Neural cell (in vitro differentiated cells): Measurements from ENCODE around the gene ARSK. TPM values are rescaled to one million over a fixed set of nuclear protein-coding genes. Genes with fewer than 3 reads are reported as not detected.

ENCODE experiments used
- H2AFZ ChIP-seq: fragments of 200-600, 300-800 bp; sonication (generic), shearing (Covaris generic); 2 replicates; pipeline ENCODE4 v1.6.0; 2014; ENCODE audit warnings: low read depth, mild to moderate bottlenecking, antibody characterized with exemption, low read length, moderate library complexity
- H3F3A ChIP-seq: fragments of 200-600 bp; shearing (Covaris generic); 2 replicates; pipeline ENCODE4 v1.6.1; 2016; ENCODE audit warnings: mild to moderate bottlenecking, moderate library complexity, mixed read lengths, antibody characterized with exemption, low read length; ENCODE audit not compliant: insufficient read depth, poor library complexity, severe bottlenecking
- H3K27ac ChIP-seq: fragments of 200-600, 300-800 bp; sonication (generic), shearing (Covaris generic); 2 replicates; pipeline ENCODE4 v1.5.1; 2014; ENCODE audit warnings: mild to moderate bottlenecking, low read length, moderate library complexity
- H3K27me3 ChIP-seq: fragments of 300-800, 200-600 bp; sonication (generic), shearing (Covaris generic); 2 replicates; pipeline ENCODE4 v1.6.0; 2014; ENCODE audit warnings: mild to moderate bottlenecking, low read depth, low read length, moderate library complexity; ENCODE audit not compliant: insufficient read depth
- H3K36me3 ChIP-seq: fragments of 300-800, 200-600 bp; sonication (generic), shearing (Covaris generic); 2 replicates; pipeline ENCODE4 v1.5.1; 2014; ENCODE audit warnings: mild to moderate bottlenecking, antibody characterized with exemption, low read length, moderate library complexity; ENCODE audit not compliant: insufficient read depth
- H3K4me2 ChIP-seq: fragments of 300-800, 200-600 bp; sonication (generic), shearing (Covaris generic); 2 replicates; pipeline ENCODE4 v1.6.0; 2014; ENCODE audit warnings: mild to moderate bottlenecking, low read length
- H3K4me3 ChIP-seq: fragments of 300-800, 200-600 bp; sonication (generic), shearing (Covaris generic); 2 replicates; pipeline ENCODE4 v1.5.1; 2014; ENCODE audit warnings: mild to moderate bottlenecking, low read length, moderate library complexity
- H3K79me2 ChIP-seq: fragments of 200-600 bp; shearing (Covaris generic); replicated peaks from 2 replicates; pipeline ENCODE4 v1.6.0; 2014; ENCODE audit warnings: mild to moderate bottlenecking, low read length, moderate library complexity; ENCODE audit not compliant: insufficient read depth
- H3K9ac ChIP-seq: fragments of 300-800, 200-600 bp; sonication (generic), shearing (Covaris generic); 2 replicates; pipeline ENCODE4 v1.6.1; 2016; ENCODE audit warnings: mild to moderate bottlenecking, low read length, mixed read lengths
- H3K9me2 ChIP-seq: fragments of 200-600 bp; shearing (Covaris generic); 2 replicates; pipeline ENCODE4 v1.6.1; 2016; ENCODE audit warnings: mild to moderate bottlenecking, low read length, mixed read lengths; ENCODE audit not compliant: insufficient read depth
- H3K9me3 ChIP-seq: fragments of 200-600, 300-800 bp; sonication (generic), shearing (Covaris generic); 2 replicates; pipeline ENCODE4 v1.6.1; 2016; ENCODE audit warnings: mild to moderate bottlenecking, mixed run types, low read length, moderate library complexity, mixed read lengths
- H4K20me1 ChIP-seq: fragments of 200-600 bp; shearing (Covaris generic); 2 replicates; pipeline ENCODE4 v1.6.1; 2016; ENCODE audit warnings: mild to moderate bottlenecking, mixed run types; ENCODE audit not compliant: insufficient read depth
- EP300 ChIP-seq: fragments of 450-650 bp; conservative IDR thresholded peaks from 2 replicates; pipeline ENCODE4 v1.6.1; 2014; ENCODE audit warnings: antibody characterized with exemption, mild to moderate bottlenecking, moderate library complexity; ENCODE audit not compliant: poor library complexity, severe bottlenecking
- EZH2 ChIP-seq: fragments of 200-600, 300-800 bp; shearing (Covaris generic), sonication (generic); IDR thresholded peaks from 2 replicates; pipeline ENCODE4 v1.6.1; 2014; ENCODE audit warnings: antibody characterized with exemption, low read length, borderline replicate concordance, mild to moderate bottlenecking; ENCODE audit not compliant: insufficient read depth, poor library complexity, severe bottlenecking
- MXI1 ChIP-seq: fragments of 450-650 bp; conservative IDR thresholded peaks from 2 replicates; pipeline ENCODE4 v1.6.1; 2014; ENCODE audit warnings: antibody characterized with exemption, mild to moderate bottlenecking; ENCODE audit not compliant: poor library complexity, severe bottlenecking
- POLR2AphosphoS5 ChIP-seq: IDR thresholded peaks from 2 replicates; pipeline ENCODE4 v1.6.1; 2012
- RAD21 ChIP-seq: fragments of 450-650 bp; conservative IDR thresholded peaks from 2 replicates; pipeline ENCODE4 v1.6.1; 2014; ENCODE audit warnings: antibody characterized with exemption, mild to moderate bottlenecking, moderate library complexity
- SMC3 ChIP-seq: fragments of 450-650 bp; conservative IDR thresholded peaks from 2 replicates; pipeline ENCODE4 v1.6.1; 2014; ENCODE audit warnings: antibody characterized with exemption, mild to moderate bottlenecking, moderate library complexity; ENCODE audit not compliant: poor library complexity
- TAF1 ChIP-seq: IDR thresholded peaks from 2 replicates; pipeline ENCODE4 v1.6.1; 2012; ENCODE audit warnings: low read depth
- polyA plus RNA-seq: library from polyadenylated mRNA; depleted of rRNA; stranded (reverse); fragments of >200 nt; gene quantifications from 2 replicates; pipeline ENCODE4 v1.2.3, GENCODE V29; 2014
- TF ChIP-seq, protein P1 (sequence below): IDR thresholded peaks from 2 replicates; pipeline ENCODE4 v1.6.1; 2012; ENCODE audit warnings: borderline replicate concordance
- TF ChIP-seq, protein P2 (sequence below): fragments of 450-650 bp; IDR thresholded peaks from 2 replicates; pipeline ENCODE4 v1.5.1; 2014; ENCODE audit warnings: antibody characterized with exemption, mild to moderate bottlenecking, moderate library complexity; ENCODE audit not compliant: poor library complexity, severe bottlenecking

ARSK gene
- polyA plus RNA-seq, 1 donor from 2014 or later: 2.8 TPM

DNA sequence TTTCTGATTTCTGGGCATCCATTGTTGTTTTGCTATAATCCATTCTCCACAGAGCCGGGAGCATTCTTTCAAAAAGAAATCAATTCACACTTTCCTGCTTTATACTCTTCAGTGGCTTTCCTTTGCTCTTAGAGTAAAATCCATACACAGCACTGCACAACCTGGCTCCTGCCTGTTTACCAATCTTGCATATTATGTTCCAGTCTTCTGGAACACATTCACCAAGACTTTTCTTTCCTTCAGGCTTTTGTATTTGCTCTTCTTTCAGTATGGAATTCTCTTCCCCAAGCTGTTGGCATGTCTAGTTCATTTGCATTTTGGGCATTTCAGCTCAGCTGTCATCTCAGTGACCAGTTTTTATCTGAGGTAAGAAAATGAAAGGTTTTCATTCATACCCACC, 97.9 kb downstream of the ARSK start:
- no peaks in the 10 kb centered on the region for H3K79me2 ChIP-seq
- no peak overlapping the region for H2AFZ ChIP-seq
- no peak overlapping the region for H3K9ac ChIP-seq
- H3K9me3 ChIP-seq: no peaks in the 10 kb centered on the region
- TF ChIP-seq RAD21 (no peak), EP300 (no peak), TAF1 (no peak), MXI1 (no peak), SMC3 (no peak), POLR2AphosphoS5 (no peak), EZH2 (no peak)
- TF ChIP-seq, protein P1, sequence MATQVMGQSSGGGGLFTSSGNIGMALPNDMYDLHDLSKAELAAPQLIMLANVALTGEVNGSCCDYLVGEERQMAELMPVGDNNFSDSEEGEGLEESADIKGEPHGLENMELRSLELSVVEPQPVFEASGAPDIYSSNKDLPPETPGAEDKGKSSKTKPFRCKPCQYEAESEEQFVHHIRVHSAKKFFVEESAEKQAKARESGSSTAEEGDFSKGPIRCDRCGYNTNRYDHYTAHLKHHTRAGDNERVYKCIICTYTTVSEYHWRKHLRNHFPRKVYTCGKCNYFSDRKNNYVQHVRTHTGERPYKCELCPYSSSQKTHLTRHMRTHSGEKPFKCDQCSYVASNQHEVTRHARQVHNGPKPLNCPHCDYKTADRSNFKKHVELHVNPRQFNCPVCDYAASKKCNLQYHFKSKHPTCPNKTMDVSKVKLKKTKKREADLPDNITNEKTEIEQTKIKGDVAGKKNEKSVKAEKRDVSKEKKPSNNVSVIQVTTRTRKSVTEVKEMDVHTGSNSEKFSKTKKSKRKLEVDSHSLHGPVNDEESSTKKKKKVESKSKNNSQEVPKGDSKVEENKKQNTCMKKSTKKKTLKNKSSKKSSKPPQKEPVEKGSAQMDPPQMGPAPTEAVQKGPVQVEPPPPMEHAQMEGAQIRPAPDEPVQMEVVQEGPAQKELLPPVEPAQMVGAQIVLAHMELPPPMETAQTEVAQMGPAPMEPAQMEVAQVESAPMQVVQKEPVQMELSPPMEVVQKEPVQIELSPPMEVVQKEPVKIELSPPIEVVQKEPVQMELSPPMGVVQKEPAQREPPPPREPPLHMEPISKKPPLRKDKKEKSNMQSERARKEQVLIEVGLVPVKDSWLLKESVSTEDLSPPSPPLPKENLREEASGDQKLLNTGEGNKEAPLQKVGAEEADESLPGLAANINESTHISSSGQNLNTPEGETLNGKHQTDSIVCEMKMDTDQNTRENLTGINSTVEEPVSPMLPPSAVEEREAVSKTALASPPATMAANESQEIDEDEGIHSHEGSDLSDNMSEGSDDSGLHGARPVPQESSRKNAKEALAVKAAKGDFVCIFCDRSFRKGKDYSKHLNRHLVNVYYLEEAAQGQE: no peak
- TF ChIP-seq, protein P2, sequence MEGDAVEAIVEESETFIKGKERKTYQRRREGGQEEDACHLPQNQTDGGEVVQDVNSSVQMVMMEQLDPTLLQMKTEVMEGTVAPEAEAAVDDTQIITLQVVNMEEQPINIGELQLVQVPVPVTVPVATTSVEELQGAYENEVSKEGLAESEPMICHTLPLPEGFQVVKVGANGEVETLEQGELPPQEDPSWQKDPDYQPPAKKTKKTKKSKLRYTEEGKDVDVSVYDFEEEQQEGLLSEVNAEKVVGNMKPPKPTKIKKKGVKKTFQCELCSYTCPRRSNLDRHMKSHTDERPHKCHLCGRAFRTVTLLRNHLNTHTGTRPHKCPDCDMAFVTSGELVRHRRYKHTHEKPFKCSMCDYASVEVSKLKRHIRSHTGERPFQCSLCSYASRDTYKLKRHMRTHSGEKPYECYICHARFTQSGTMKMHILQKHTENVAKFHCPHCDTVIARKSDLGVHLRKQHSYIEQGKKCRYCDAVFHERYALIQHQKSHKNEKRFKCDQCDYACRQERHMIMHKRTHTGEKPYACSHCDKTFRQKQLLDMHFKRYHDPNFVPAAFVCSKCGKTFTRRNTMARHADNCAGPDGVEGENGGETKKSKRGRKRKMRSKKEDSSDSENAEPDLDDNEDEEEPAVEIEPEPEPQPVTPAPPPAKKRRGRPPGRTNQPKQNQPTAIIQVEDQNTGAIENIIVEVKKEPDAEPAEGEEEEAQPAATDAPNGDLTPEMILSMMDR: no peak
- H3K27ac ChIP-seq: no peak overlapping the region
- H3K9me2 ChIP-seq: no peaks in the 10 kb centered on the region
- H3K4me2 ChIP-seq: no peak overlapping the region
- H3K27me3 ChIP-seq: no peaks in the 10 kb centered on the region
- H3K36me3 ChIP-seq: no peaks in the 10 kb centered on the region
- H3K4me3 ChIP-seq: no peak overlapping the region
- no peaks in the 10 kb centered on the region for H3F3A ChIP-seq
- no peaks in the 10 kb centered on the region for H4K20me1 ChIP-seq

DNA sequence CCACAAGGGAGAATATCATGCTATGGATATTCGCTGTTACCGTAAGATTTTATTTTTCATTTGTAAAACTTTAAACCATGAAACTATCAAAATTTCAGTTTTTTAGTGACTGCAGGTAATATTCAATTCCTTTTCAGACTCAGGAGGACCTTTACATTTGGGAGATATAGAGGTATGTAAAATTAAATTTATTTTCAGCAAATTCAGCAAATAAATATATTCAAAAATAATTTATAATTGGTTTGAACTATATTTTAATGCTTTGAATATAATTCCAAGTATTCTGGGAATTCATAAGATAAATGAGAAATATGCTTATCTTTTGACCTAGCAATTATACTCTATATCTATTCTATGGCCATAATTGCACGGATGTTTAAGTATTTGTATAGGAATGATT, 99.3 kb downstream of the ARSK start:
- no peaks in the 10 kb centered on the region for H4K20me1 ChIP-seq
- H3K27me3 ChIP-seq: no peaks in the 10 kb centered on the region
- no peaks in the 10 kb centered on the region for H3K9me3 ChIP-seq
- H3K36me3 ChIP-seq: no peaks in the 10 kb centered on the region
- no peak overlapping the region for H3K4me2 ChIP-seq
- no peak overlapping the region for H3K9ac ChIP-seq
- H3K27ac ChIP-seq: no peak overlapping the region
- H3F3A ChIP-seq: no peaks in the 10 kb centered on the region
- TF ChIP-seq MXI1: no peak
- no peak for TF ChIP-seq RAD21
- TF ChIP-seq, protein P1: no peak
- no peak for TF ChIP-seq EP300
- no peak for TF ChIP-seq POLR2AphosphoS5
- no peak for TF ChIP-seq SMC3
- TF ChIP-seq EZH2: no peak
- TF ChIP-seq, protein P2: no peak
- no peak for TF ChIP-seq TAF1
- no peak overlapping the region for H3K4me3 ChIP-seq
- H3K79me2 ChIP-seq: no peaks in the 10 kb centered on the region
- no peaks in the 10 kb centered on the region for H3K9me2 ChIP-seq
- H2AFZ ChIP-seq: no peak overlapping the region
